ENCODE measurements around the gene FSIP1. TPM values are rescaled to one million over a fixed set of nuclear protein-coding genes. Genes with fewer than 3 reads are reported as not detected.
A peak's percentile ranks its signal among the peaks of the same experiment; 100 is the strongest.

Gene FSIP1
- 0.96 TPM for total RNA-seq
- long read RNA-seq, partial matches to known transcripts, result 1 of 5 reads
- long read RNA-seq, other reads (novel, unspliced or antisense), result 4 of 5 reads

- DNase-seq (peak; percentile 98), ATAC-seq (peak; percentile 99)
- H3K9me3 ChIP-seq, result no peaks in the 10 kb centered on the region
- peak within 1 kb of the TSS; percentile 88 for H3K4me3 ChIP-seq
- no peaks in the 10 kb centered on the region for H3K27me3 ChIP-seq
- intact Hi-C loops (cut with DNase I), result no loop called here
- no peaks in the 10 kb centered on the region for H3K36me3 ChIP-seq
- H3K4me1 ChIP-seq, result peaks cover 16% of the 10 kb centered on the region
- TF ChIP-seq CTCF (IDR thresholded peaks at IDR 0.05), result no peak
- H3K27ac ChIP-seq, result peak within 1 kb of the TSS; percentile 79
Measured at GRCh38 chr15:39782441-39783138, at the start of gene FSIP1. Gene FSIP1, minus strand, starts transcription at chr15:39782841. Its CDS starts 6,317 bp downstream, at chr15:39776524.

DNA sequence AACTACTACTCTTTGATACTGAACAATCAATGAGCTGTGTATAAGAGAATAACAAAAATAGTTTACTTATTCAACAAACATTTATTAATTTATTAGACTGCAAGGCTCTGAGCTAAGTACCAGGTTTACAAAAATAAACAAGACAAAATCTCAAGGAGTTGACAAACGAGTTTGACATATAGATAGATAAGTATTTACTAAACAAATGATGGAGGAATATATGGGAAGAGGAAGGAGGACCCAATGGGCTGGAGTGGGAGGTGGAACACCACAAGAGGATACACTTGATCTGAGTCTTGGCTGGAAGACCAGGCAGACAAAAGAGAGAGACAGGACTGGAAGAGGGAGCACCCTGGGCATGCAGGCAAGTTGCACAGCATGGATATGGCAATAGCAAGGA, 47.5 kb upstream of the FSIP1 start:
- no peak for DNase-seq
- no peak for ATAC-seq
- no peaks in the 10 kb centered on the region for H3K36me3 ChIP-seq
- H3K27me3 ChIP-seq, result no peaks in the 10 kb centered on the region
- intact Hi-C loops (cut with DNase I), result no loop called here
- H3K4me3 ChIP-seq, result no peak overlapping the region
- H3K27ac ChIP-seq, result no peak overlapping the region
- H3K9me3 ChIP-seq, result no peaks in the 10 kb centered on the region
- no peak for TF ChIP-seq CTCF (IDR thresholded peaks at IDR 0.05)
- H3K4me1 ChIP-seq, result no peaks in the 10 kb centered on the region

GRCh38 chr15:39828374-39828931, 45.8 kb upstream of the FSIP1 start:
- intact Hi-C loops (cut with DNase I), result loop anchor here (10.0 kb wide), 1 partner anchor 46 kb away; no protein-coding TSS in a partner anchor
- Histone ChIP-seq H3K9me3 (no peaks in the 10 kb centered on the region), H3K4me1 (no peaks in the 10 kb centered on the region), H3K4me3 (no peak overlapping the region), H3K36me3 (no peaks in the 10 kb centered on the region), H3K27ac (no peak overlapping the region), H3K27me3 (no peaks in the 10 kb centered on the region)
- DNase-seq, result no peak
- TF ChIP-seq CTCF (IDR thresholded peaks at IDR 0.05), result no peak
- ATAC-seq, result no peak

DNA sequence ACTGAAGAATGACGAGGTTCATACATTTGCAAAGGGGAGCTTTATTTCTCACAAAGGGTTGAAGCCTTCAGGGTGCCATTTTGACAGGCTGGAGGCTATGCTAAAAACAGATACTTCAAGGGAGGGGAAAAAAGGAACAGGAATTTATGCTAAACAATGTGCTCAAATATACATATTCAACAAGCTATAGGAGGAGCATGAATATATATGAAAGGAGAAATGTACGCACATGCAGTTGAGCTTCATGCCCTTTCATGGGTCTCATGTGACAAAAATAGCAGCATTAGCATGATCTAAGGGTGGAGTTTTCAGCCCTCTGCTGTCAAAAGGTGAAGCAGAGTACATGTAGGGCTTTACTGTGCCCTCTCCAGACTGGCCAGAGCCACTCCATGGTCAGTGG, 44.3 kb upstream of the FSIP1 start:
- Histone ChIP-seq H3K36me3 (no peaks in the 10 kb centered on the region), H3K27ac (no peak overlapping the region), H3K4me1 (no peaks in the 10 kb centered on the region), H3K4me3 (no peak overlapping the region), H3K9me3 (no peaks in the 10 kb centered on the region), H3K27me3 (no peaks in the 10 kb centered on the region)
- no peak for TF ChIP-seq CTCF (IDR thresholded peaks at IDR 0.05)
- DNase-seq, result no peak
- intact Hi-C loops (cut with DNase I), result loop anchor here (10.0 kb wide), 1 partner anchor 48 kb away; no protein-coding TSS in a partner anchor
- no peak for ATAC-seq

GRCh38 chr15:39823634-39824033, 41.0 kb upstream of the FSIP1 start:
- ATAC-seq (no peak), DNase-seq (no peak)
- H3K4me3 ChIP-seq, result no peak overlapping the region
- intact Hi-C loops (cut with DNase I), result loop anchor here (10.0 kb wide), 1 partner anchor 51 kb away; no protein-coding TSS in a partner anchor
- TF ChIP-seq CTCF (IDR thresholded peaks at IDR 0.05), result no peak
- no peaks in the 10 kb centered on the region for H3K4me1 ChIP-seq
- H3K36me3 ChIP-seq, result no peaks in the 10 kb centered on the region
- no peaks in the 10 kb centered on the region for H3K27me3 ChIP-seq
- H3K9me3 ChIP-seq, result no peaks in the 10 kb centered on the region
- no peak overlapping the region for H3K27ac ChIP-seq

Measured in upper lobe of right lung (tissue), 1 donor.